ENCODE measurements around the gene ZNF845.
A peak's percentile ranks its signal among the peaks of the same experiment; 100 is the strongest.
"Not testable (repeated sequence)": the region's sequence is repeated elsewhere in the genome, so short reads cannot be mapped to it uniquely, and the experiment has no call there.

ZNF845 gene

DNA sequence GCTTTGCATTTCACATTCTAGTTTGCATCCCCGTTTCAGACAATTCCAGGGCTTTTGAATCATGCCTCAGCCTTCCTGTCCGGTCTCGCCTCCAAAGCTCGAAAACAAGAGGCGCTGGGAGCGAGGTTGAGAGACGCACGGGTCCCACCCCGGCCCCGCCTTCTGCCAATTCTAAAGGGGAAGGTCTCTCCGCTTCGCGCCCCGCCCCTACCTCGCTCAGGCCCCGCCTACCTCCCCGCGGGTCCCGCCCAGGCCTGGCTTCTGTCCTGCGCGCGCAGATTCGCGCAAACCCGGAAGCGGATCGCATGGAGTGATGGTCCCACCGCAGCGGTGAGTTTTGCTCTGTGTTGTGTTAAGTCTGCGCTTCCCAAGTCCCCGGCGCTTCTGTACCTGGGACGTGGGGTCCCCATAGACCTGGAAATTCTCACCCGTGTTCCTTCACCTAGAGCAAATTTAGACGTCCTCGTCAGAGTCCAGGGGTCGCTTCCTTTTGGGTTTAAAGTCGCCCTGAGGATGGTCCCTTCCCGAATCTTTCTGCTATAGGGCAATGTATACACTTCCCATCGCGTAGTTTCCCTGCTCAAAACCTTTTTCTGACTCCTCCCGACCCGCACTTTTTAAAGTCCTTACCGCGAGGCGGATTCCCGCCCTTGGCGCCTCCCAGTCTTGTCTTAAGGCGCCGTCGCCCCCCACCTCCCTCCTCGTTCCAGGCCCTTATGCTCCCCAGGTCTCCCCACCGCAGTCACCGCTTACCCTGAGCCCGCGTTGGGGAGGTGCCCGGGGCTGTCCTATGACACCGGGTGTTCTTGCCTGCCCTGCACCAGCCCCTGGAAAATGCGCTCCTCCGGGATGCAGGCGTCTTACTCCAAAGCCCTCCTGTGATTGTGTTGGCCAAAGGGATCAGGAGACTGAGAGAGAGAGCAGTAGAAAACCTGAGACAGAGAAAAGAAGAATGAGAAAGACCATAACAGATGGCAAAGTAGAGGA is at the start of gene ZNF845:
Gene ZNF845 (plus strand): TSS at position 287 of the 987 bp plus-strand sequence. CDS start 7,559 bp downstream, outside the sequence.
- DNase-seq, result peak; percentile 62

DNA sequence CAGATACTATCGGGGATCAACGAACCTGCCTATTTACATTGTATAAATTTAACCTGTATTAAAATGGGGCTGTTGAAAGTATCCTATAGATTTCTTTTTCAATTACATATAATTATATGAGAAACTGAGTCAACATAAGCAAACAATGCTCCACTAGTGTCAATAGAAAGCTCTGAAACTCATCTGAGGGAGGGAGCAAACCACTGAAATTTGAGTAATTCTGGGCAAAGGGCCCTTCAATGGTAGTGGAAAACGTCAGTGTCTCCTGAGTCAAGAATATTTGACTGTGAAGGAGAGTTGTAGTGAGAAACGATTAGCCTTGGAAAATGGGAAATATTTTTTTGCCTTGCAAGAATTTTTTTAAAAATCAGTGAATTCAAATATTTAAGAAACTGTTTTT is 48.5 kb upstream of the ZNF845 start:
- DNase-seq, result no peak

DNA sequence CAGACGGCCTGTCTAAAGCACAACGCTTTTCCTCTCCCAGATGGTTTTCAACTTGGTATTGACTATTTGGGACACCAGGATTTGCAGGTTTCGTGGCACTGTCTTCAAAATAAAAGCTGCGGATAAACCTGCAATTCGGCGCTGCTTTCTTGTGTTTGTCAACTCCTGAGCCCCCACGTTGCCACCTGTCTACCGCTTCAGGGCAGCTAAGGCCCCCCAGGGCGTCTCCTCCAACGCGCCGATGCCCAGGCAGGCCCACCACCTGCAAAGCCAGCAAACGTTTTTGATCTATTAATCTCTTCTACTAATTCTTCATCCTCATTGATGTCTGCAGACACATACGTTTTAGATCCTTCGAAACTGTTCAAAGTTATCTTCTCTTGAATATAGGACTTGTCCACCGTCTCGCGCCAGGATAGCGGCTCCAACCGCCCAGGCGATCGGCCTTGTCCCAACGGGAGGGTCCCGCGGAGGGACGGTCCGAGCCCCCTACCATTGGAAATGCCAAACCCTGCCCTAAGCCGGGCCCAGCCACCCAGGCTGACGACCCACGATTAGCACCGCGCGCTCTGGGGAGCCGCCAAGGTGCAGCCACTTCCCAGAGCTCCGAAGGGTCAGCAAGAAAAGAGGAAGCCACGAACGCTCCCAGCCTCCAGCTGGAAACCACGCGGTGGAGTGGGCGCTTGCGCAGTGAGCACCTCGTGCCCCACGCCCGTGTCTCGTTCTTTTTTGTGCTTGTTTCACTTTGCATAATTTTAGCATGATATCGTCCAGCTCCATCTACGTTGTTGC is 42.6 kb upstream of the ZNF845 start:
- no peak for DNase-seq

DNA sequence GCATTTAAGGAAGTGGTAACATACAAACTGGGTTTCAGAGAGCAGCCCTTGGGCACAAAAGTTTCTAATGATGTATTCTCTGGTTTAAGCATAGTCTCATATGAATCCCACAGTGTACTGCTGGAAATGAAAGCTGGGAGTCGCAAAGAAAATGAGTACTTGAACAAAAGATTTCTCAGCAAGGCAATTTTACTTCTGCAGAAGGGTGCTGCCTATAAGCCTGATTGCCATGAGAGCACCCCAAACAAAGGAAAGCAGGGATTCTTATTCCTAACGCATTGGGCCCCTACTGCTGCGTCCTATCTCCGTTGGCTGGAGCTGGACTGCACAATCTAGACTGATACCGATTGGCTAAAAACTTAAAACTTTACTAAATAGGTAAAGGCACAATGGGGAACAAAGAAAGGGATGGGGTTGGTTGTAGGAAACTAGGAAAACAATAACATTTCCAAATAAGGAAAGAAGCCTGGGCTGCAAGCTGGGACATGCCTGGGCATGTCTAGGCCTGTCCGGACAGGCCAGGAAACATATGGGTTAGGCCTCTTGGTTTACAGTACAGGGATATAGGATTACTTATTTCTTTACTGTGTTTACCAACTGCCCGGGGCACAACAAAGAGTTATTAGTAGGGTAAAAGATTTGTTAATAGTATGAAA is 38.6 kb upstream of the ZNF845 start:
- no peak for DNase-seq

DNA sequence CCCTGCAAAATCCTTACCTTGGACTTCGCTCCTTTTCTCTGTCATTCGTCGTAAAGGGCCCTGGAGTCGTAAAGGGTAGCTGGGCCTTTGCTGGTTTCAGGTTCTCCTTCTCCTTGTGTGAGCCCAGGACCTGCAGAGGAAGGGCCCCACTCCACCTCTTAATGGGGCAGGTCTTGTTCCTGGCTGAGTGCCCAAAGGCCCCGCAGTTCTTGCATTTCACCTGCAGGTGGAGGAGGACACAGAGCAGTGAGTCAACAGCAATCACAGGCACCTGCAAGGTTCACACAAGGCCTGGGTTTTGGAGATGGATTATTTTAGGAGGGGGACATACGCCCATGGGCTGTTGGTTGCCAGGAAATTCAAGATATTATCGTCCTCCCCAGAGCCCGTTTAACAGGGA is 32.2 kb upstream of the ZNF845 start:
- not testable (repeated sequence) for DNase-seq

DNA sequence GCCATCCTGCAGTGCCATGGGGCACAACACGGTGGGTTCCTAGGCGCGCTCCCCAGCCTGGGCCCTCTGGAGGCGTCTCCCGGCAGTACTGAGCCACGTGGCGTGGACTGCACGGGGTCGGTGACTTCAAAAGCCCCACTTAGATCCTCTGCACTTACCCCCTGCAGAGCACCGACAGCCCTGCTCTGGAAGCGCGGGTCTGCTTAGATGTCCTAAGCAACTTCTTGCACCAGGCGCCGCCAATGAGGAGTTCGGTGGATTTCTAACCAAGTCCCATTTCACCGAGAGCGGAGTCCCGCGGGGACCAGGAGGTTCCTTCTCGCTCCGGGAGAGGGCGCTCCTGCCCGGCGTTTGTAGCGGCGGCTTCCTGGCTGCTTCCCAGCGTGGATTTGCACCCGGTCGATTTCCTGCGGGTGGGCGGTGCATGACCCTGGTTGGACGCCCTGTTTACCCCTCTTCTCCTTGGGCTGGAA is 25.2 kb upstream of the ZNF845 start:
- DNase-seq, result peak; percentile 1

DNA sequence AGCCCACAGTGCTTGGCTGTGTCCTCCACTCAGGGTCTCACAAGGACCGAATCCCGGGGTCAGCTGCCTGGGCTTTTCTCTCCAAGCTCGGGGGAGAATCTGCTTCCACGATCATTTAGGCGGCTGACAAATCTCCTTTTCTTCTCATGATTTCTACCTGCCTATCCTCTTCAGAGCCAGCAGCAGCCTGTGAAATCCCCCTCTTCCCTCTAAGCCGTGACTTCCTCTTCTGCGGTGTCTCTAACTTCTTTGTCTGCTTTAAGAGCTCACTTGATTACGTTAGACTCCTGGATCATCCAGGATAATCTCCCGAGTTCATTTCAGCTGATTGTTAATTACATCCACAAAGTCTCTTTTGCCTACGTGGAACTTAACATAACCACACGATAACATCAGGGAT is 22.5 kb upstream of the ZNF845 start:
- DNase-seq, result no peak

DNA sequence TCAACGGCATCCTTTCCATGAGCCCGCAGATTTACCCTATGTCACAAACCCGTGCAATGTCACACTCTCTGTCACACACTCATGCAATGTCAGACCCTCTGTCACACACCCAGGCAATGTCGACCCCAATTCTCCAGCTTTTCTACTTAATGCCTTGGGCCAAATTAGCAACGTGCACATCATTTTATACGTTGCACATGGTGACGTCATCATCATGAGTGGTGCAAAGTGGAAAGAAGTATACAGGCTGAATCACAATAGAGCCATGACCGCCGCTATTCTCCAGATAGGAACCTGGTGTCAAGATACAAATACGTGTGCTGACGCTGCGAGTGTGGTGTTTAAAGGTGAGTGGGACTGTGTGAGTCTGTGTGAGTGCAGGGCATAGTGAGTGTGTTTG is 21.7 kb upstream of the ZNF845 start:
- DNase-seq, result no peak

DNA sequence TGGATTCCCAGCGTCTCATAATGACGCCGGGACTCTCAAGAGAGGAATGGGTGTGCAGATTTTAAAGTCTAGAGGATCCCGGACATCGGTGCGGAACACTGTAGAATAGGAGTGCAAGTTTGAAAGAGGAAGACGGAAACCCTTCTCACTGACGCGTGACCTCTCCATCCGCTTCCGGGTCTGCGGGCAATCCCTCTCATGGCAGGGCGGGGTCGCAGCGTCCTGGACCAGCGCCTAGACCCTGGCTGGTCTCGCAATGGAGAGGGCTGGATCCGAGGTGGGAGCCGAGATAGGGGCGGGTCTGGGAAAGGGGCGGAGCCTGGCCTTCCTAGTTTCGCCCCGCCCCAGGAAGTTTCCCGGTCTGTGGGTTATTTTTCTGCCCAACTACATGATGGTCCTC is 4.6 kb upstream of the ZNF845 start:
- DNase-seq, result no peak

DNA sequence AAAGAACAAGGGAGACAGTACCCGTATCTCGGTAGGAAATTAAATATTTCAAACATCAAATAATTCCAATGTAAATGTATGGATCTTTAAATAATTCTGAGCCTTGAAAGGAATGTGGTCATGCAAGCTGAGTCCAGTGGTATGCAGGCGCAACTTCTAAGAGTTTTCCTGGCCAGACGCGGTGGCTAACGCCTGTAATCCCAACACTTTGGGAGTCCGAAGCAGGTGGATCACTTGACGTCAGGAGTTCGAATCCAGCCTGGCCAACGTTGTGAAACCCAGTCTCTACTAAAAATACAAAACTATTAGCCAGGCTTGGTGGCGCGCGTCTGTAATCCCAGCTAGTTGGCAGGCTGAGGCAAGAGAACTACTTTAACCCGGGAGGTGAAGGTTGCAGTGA is 1.1 kb upstream of the ZNF845 start:
- no peak for DNase-seq

DNA sequence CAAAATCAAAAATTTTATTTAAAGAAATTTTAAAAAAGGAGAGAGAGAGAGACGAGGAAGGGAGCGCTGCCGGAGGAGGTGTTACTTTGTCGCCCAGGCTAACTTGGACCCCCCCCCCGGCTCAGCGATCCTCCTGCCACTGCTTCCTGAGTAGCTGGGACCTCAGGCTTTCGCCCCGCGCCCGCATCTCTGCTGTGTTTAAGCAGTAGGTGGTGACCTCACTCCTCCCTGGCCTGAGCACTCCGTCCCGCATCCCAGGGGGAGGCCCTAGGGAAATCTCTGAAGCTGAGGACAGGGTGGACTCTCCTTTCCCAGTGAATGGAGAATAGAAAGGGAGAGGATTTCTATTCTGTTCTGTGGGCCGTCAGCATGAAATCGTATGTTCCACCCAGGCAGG is 485 bp upstream of the ZNF845 start:
- no peak for DNase-seq

DNA sequence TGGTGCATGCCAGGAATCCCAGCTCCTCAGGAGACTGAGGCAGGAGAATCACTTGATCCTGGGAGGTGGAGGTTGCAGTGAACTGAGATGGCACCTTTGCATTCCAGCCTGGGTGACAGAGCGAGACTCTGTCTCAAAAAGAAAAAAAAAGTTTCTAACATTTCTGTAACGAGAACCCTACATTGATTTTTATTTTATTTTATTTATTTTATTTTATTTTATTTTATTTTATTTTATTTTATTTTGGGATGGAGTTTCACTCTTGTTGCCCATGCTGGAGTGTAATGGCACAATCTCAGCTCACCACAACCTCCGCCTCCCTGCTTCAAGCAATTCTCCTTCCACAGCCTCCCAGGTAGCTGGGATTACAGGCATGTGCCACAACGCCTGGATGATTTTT is 10.9 kb downstream of the ZNF845 start:
- not testable (repeated sequence) for DNase-seq

DNA sequence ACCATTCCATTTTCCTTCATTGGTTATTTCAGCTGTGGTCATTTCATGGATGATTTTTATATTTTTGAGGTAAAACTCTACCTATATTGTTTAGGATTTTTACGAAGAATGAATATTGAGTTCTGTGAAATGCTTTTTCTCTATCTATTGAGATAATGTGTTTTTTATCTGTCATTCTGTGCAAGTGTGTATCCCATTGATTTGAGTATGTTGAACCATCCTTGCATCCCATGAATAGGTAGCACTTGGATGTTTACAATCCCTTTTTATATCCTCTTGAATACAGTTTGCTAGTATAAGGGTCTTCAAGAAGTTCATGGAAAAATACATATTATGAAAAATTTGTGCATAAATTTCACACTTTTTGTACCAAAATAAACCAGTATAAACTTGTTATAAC is 22.2 kb downstream of the ZNF845 start:
- DNase-seq, result no peak

DNA sequence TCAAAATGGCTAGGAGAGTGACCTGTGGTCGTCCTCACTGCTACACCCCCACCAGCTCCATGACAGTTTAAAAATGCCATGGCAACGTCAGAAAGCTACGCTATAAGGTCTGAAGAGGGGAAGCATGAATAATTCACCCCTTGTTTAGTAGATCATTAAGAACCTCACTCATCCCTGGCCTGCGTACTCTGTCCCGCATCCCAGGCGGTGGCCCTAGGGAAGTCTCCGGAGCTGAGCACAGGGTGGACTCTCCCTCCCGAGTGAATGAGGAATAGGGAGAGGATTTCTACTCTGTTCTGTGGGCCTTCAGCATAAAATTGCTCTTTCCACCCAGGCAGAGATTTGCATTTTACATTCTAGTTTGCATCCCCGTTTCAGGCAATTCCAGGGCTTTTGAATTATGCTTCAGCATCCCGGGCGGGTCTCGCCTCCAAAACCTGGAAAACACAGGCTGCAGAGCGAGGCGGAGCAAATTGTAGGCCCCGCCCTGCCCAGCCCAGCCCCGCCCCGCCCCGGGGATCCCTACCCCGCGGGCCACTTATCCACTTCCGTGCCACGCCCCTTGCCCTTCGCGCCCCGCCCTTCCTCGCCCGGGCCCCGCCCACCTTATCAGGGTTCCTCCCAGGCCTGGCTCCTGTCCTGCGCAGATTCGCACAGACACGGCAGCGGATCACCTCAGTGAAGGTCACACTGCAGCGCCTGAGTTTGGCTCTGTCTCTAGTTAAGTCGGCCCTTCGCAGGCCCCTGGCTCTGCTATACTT is 24.5 kb downstream of the ZNF845 start:
- DNase-seq, result no peak

DNA sequence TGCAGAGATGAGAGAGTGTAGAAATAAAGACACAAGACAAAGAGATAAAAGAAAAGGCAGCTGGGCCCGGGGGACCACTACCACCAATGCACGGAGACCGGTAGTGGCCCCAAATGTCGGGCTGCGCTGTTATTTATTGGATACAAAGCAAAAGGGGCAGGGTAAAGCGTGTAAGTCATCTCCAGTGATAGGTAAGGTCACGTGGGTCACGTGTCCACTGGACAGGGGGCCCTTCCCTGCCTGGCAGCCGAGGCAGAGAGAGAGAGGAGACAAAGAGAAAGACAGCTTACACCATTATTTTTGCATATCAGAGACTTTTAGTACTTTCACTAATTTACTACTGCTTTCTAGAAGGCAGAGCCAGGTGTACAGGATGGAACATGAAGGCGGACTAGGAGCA is 26.5 kb downstream of the ZNF845 start:
- not testable (repeated sequence) for DNase-seq

DNA sequence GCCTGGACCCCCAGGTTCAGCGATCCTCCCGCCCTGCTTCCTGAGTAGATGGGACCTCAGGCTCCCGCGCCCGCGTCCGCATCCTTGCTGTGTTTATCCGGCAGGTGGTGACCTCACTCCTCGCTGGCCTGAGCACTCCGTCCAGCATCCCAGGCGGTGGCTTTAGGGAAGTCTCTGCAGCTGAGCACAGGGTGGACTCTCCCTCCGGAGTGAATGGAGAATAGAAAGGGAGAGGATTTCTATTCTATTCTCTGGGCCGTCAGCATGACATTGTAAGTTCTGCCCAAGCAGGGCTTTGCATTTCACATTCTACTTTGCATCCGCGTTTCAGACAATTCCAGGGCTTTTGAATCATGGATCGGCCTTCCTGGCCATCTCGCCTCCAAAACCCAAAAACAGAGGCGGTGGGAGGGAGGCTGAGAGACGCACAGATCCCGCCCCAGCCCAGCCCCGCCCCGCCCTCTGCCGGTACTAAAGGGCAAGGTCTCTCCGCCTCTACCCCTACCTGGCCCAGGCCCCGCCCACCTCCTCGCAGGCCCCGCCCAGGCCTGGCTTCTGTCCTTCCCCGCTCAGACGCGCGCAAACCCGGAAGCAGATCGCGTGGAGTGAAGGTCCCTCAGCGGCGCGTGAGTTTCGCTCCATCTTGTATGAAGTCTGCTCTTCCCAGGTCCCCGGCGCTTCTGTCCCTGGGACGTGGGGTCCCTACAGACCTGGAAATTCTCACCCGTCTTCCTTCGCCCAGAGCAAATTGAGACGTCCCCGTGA is 31.8 kb downstream of the ZNF845 start, which contains the start of gene ZNF525:
Gene ZNF525 (plus strand): TSS at position 572 of the 765 bp plus-strand sequence. CDS start 6,577 bp downstream, outside the sequence.
- peak; percentile 59 for DNase-seq

DNA sequence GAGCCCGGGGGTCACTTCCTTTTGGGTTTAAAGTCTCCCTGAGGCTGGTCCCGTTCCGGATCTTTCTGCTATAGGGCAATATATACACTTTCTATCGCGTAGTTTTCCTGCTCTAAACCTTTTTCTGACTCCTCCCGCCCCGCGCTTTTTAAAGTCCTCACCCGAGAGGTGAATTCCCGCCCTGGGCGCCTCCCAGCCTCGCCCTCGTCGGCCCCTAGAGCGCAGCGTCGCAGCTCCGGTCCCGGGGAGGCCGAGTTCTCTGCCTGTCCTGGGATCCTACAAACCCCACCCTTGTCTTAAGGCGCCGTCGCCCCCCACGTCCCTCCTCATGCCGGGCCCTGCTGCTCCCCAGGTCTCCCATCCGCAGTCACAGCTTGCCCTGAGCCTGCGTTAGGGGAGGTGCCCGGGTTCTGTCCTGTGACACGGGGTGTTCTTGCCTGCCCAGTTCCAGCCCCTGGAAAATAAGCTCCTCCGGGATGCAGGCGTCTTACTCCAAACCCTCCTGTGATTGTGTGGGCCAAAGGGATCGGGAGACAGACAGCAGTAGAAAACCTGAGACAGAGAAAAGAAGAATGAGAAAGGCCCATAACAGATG is 32.4 kb downstream of the ZNF845 start:
- no peak for DNase-seq

DNA sequence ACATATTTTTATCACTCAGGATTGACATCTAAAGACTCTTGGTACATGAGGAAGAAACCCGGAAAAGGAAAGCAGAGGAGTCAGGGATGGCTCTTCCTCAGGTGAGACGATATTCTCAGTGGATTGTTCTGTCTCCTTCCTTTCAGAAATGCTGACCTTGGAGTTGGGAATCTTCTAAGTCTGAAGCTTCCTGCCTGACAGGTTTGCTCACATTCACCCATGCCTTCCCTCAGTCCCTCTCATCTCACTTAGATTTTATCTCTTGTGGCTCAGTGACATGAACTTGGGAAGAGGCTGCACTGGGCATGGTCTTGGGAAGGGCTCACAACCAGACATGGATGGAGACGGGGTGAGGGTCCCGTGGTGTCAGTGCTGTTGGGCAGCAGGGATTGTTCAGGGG is 38.6 kb downstream of the ZNF845 start:
- no peak for DNase-seq

DNA sequence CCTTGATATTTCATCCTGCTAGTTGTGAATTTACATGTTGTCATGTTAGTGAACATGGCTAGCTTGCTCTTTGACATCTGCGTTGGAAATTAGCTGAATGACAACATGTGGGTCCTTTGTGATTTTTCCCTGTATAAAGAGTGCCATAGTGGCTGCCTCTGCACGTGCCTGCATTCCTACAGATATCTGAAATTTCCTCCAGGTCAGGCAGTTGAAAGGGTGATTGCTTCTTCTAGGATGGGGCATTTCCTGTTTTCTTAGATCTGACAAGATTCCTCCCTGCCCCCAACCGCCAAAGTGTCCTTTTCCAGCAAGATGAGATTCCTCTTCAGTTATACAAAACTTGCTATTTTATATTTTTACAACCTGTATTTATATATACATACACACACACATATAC is 40.7 kb downstream of the ZNF845 start:
- DNase-seq, result no peak

DNA sequence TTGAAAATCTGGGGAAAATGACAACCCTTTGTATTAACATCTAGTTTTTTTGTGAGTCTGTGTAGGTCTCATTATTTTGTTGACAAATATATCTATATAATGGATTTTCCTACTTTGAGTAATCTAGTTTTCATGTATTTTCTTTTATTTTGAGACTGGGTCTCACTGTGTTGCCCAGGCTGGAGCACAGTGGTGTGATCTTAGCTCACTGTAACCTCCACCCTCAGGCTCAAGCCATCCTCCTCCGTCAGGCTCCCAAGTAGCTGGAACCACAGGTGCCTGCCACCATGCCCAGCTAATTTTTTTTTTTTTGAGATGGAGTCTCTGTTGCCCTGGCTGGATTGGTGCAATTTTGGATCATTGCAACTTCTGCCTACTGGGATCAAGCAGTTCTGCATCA is 41.2 kb downstream of the ZNF845 start:
- DNase-seq, result no peak

DNA sequence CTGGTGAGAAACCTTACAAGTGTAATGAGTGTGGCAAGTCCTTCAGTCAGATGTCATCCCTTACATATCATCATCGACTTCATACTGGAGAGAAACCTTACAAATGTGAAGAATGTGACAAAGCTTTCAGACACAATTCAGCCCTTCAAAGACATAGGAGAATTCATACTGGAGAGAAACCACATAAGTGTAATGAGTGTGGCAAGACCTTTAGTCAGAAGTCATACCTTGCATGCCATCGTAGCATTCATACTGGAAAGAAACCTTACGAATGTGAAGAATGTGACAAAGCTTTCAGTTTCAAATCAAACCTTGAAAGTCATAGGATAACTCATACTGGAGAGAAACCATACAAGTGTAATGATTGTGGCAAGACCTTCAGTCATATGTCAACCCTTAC is 47.8 kb downstream of the ZNF845 start:
- DNase-seq, result no peak

Data from NCI-H1092 (cell line).